ENCODE data around the gene CHST1. TPM values are rescaled to one million over a fixed set of nuclear protein-coding genes. Genes with fewer than 3 reads are reported as not detected.

The CHST1 gene
- total and polyA plus RNA-seq, 2 experiments from 2014 or later: 0.84 to 2.7 TPM

DNA sequence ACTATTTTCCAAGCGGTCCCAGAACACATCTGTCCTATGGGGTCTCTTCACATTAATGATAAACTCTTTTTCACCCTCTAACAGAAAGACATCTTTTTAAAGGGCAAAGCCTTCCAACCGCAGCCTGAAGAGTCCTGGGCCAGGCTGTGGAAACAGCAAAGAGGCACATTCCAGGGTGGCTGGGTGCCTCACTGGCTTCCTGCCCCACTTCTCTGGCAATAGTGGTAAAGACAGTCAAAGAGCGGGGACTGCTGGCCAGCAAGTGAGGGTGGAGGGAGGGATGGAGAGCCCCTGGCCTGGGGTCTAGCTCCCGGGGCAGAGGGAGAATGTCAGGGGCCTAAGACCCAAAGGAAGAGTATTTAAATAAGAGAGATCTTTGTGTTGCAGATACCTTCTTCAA lies 10.2 kb upstream of the CHST1 start:
- no peak overlapping the region for H3K4me3 Mint-ChIP-seq
- Histone ChIP-seq H3K4me2 (no peak overlapping the region), H3K36me3 (ENCODE audit: insufficient read depth) (no peaks in the 10 kb centered on the region)

More for the DNA sequence above, 10.2 kb upstream of the CHST1 start:
- no peak overlapping the region for H3K4me3 ChIP-seq
- Mint-ChIP-seq H3K9me3 (no peaks in the 10 kb centered on the region), H3K27ac (no peak overlapping the region), H3K4me1 (peaks cover 5% of the 10 kb centered on the region; the same call in 2 of the 3 replicates), H3K36me3 (ENCODE audit: low read depth) (no peaks in the 10 kb centered on the region), H3K27me3 (ENCODE audit: insufficient read depth, low read depth, poor library complexity) (peaks cover 4% of the 10 kb centered on the region)
- DNase-seq (ENCODE audit: low spot score): no peak
- no peaks in the 10 kb centered on the region for H3K27me3 ChIP-seq (ENCODE audit: insufficient read depth)
- H3F3A ChIP-seq (replicated peaks; ENCODE audit: low read depth): no peaks in the 10 kb centered on the region
- no peak for ATAC-seq
- no peak overlapping the region for H2AFZ ChIP-seq
- TF ChIP-seq NANOG (IDR thresholded peaks at IDR 0.05; ENCODE audit: borderline replicate concordance) (no peak), EZH2 (IDR thresholded peaks at IDR 0.05; ENCODE audit: low read depth, unreplicated experiment) (no peak), REST (IDR thresholded peaks at IDR 0.05; ENCODE audit: unreplicated experiment) (no peak), CTCF (conservative IDR thresholded peaks at IDR 0.05; ENCODE audit: low read depth in 2 of 2) (no peak), POLR2AphosphoS5 (IDR thresholded peaks at IDR 0.05; ENCODE audit: low read depth) (no peak), STAT1 (IDR thresholded peaks at IDR 0.05; ENCODE audit: unreplicated experiment) (no peak), CREB1 (CRISPR knock-in tag; IDR thresholded peaks at IDR 0.05; ENCODE audit: low read depth) (no peak), ZNF114 (CRISPR knock-in tag; IDR thresholded peaks at IDR 0.05) (no peak), EZH2phosphoT487 (IDR thresholded peaks at IDR 0.05; ENCODE audit: unreplicated experiment) (no peak), ZNF462 (CRISPR knock-in tag; IDR thresholded peaks at IDR 0.05) (no peak)
- H3K27ac ChIP-seq (ENCODE audit: low read depth): no peak overlapping the region
- no peaks in the 10 kb centered on the region for H3K4me1 ChIP-seq (ENCODE audit: insufficient read depth)
- no peaks in the 10 kb centered on the region for H4K20me1 ChIP-seq (replicated peaks; ENCODE audit: insufficient read depth)
- H3K9me2 ChIP-seq (ENCODE audit: insufficient read depth): no peaks in the 10 kb centered on the region
- H3K79me2 ChIP-seq (replicated peaks; ENCODE audit: insufficient read depth): no peaks in the 10 kb centered on the region

Measured in GM23338 (cell line).